Smooth muscle cell of the pulmonary artery (primary cell): ENCODE measurements around the gene KCNMB1. TPM values are rescaled to one million over a fixed set of nuclear protein-coding genes. Genes with fewer than 3 reads are reported as not detected.

Experiments used
- total RNA-seq: library from RNA; depleted of rRNA; stranded (reverse); fragments of >200 nt; gene quantifications from 2 replicates; pipeline ENCODE4 v1.2.3, GENCODE V29; 2014

The KCNMB1 gene
- 0.07 and 0.39 TPM in 2 replicates for total RNA-seq

DNA sequence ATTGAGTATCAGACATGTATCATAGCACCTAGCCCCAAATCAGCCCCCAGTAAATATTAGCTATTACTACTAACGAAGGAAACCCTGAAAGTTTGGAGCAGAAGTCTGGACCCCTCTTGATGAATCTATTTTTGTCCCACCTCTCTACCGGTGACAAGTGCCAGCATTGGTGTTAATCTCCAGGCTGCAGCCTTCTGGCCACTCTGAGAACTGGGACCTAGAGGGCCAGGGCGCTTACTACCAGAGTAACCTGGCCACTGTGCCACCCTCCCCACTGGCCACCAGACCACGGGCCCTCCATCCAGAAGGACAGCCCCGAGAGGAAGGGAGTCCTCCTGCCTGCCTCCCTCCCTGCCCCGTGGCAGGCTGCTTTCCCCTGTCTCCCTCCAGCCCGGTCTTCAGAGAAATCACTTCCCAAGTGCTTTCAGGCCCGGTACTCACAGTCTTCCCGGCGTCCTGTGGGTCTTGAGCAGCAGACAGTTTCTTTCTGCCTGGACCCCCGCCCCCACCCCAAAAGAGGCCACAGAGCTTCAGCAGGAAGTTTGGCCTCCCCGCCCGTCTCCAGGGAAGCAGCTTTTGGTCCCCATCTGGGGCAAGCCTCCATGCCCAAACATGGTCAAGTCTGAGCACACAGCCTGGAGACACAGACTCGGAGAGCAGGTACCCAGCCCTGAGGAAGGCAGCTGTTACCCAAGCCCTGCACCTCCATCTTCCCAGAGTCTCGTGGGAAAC is at the start of gene KCNMB1:
Gene KCNMB1, minus strand, starts transcription at position 550 of the 732 bp plus-strand sequence. CDS start 3,920 bp downstream, outside the sequence.

Other genes starting within 250 kb of the KCNMB1 start
- not detected in 2 replicates for gene C5orf58, start 156.4 kb downstream of the KCNMB1 start, total RNA-seq
- gene LCP2, start 91.6 kb downstream of the KCNMB1 start, total RNA-seq, result not detected in 2 replicates
- gene KCNIP1, start 114.7 kb upstream of the KCNMB1 start, total RNA-seq, result not detected in 2 replicates